ENCODE data around the gene FTCDNL1.

Gene FTCDNL1

DNA sequence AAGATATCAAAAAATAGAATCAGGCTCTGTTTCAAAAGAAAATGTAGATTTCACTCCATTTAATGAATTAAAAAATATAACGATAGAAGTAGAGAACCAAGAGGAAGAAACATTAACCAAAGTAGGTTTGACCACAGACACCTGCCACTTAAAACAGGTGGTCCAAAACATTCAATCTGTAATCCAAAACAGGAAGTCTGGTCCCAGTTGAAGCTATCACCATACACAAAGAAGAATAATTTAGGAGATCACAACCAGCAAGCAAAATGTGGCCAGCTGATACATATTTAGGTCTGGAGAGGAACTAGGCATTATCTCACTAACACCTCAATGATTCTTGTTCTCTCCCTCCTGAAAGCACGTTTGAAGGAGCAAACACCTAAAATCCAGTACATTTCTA is 73.1 kb downstream of the FTCDNL1 start:
- H3K27ac ChIP-seq: no peak overlapping the region
- no peak overlapping the region for H3K4me3 ChIP-seq
- no peak for DNase-seq (ENCODE audit: low spot score)
- TF ChIP-seq, protein P1, sequence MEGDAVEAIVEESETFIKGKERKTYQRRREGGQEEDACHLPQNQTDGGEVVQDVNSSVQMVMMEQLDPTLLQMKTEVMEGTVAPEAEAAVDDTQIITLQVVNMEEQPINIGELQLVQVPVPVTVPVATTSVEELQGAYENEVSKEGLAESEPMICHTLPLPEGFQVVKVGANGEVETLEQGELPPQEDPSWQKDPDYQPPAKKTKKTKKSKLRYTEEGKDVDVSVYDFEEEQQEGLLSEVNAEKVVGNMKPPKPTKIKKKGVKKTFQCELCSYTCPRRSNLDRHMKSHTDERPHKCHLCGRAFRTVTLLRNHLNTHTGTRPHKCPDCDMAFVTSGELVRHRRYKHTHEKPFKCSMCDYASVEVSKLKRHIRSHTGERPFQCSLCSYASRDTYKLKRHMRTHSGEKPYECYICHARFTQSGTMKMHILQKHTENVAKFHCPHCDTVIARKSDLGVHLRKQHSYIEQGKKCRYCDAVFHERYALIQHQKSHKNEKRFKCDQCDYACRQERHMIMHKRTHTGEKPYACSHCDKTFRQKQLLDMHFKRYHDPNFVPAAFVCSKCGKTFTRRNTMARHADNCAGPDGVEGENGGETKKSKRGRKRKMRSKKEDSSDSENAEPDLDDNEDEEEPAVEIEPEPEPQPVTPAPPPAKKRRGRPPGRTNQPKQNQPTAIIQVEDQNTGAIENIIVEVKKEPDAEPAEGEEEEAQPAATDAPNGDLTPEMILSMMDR (IDR thresholded peaks at IDR 0.05): no peak

DNA sequence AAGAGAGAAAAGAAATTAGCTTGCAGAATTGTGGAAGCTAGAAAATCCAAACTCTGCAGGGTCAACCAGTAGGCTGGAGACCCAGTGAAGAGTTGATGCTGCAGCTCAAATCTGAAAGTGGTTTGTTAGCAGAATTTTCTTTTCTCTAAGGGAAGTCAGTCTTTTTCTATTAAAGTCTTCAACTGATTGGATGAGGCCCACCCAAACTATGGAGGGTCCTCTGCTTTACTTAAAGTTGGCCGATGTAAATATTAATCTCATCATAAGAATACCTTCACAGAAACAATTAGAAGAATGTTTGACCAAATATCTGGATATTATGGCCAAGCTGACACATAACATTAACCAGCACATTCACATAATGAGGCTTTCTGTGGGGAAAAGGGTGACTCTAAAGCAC is 73.7 kb downstream of the FTCDNL1 start:
- DNase-seq (ENCODE audit: low spot score): no peak
- Histone ChIP-seq H3K4me3 (no peak overlapping the region), H3K27ac (no peak overlapping the region)
- TF ChIP-seq, protein P1 (IDR thresholded peaks at IDR 0.05): no peak

DNA sequence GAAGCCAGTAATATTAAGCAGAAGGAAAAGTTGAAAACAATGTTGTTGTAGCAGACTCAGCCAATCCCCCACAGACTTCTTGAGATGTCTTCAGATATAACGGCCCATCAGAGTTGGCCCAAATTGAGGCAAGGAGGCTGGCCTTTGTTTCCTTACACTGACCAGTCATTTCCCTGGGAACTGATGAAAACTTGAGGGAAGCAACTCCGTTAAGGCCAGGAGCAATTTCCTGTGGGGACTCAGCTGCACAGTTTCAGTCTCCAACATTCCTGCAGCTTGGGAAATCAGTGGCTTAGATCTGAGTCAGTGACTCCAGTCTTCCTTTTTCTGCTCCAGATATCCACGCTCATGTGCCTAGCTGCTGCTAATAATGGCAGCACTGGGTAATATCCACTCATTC is 75.7 kb downstream of the FTCDNL1 start:
- no peak overlapping the region for H3K4me3 ChIP-seq
- no peak overlapping the region for H3K27ac ChIP-seq
- DNase-seq (ENCODE audit: low spot score): no peak
- TF ChIP-seq, protein P1 (IDR thresholded peaks at IDR 0.05): no peak

DNA sequence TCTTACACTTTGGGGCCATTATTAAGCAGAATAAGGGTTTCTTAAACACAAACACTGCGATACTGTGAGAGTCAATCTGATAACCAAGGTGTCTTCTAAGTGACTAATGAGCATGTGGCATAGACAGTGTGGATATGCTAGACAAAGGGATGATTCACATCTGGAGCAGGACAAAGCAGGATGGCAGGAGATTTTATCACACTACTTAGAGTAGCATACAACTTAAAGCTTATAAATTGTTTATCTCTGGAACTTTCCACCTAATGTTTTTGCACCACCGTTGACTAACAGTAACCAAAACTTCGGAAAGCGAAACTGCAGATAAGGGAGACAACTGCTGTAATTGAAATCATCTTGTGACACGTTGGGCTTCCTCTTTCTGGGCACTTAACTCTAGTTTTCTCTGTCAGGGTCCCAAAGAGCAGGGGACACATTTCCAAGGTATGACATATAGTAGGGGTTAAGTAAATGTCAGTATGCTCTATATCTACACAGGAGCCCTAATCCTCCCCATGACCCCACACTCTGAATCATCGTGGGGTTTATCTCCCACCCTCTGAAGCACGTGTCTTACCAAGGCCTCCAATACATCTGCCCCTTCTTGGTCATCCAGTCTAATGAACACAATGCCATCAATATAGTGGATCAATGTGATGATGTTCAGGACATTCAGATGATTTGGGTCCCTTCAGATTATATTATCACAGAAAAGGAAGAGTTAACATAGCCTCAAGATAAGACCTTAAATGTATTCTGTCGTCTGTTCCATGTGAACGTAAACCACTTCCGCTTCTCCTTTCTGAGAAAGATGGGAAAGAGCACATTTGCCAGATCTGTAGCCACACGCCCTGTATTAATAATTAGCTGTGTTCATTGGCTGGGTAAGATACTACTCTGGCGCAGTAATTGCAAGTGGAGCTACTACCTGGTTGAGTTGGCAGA is 78.7 kb downstream of the FTCDNL1 start:
- Histone ChIP-seq H3K4me3 (no peak overlapping the region), H3K27ac (no peak overlapping the region)
- TF ChIP-seq, protein P1 (IDR thresholded peaks at IDR 0.05): no peak
- no peak for DNase-seq (ENCODE audit: low spot score)

DNA sequence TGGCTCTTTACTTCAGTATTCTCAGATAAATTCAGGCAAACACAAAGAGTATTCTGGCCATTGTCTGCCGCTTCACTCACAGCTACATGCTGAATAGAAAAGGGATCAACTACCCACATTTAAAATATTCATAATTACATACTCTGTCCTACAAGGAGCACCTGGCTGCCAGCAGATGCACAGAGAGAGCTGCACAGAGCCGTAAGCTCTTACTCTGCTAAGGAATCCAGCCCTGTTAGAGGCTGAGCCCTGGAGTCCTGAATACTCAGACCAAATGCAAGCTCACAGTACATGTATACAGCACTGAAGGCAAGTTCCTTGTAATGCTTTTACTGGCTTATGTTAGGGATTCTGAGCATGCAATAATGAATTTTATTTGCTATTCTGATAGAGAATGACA is 80.3 kb downstream of the FTCDNL1 start:
- Histone ChIP-seq H3K27ac (no peak overlapping the region), H3K4me3 (no peak overlapping the region)
- no peak for DNase-seq (ENCODE audit: low spot score)
- TF ChIP-seq, protein P1 (IDR thresholded peaks at IDR 0.05): no peak

DNA sequence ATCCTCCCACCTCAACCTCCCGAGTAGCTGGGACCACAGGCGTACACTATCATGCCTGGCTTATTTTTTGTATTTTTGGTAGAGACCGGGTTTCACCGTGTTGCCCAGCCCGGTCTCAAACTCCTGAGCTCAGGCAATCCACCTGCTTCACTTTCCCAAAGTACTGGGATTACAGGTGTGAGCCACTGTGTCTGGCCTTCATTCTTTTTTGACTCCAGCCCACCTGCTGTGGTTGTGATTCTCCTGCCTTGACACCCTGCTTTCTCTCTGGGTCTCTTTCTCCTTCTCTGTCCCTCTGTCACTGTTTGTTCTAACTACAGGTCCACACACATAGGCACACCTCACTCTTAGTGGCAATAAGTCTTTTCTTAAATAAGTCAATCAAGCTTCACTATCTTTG is 85.3 kb downstream of the FTCDNL1 start:
- TF ChIP-seq, protein P1 (IDR thresholded peaks at IDR 0.05): no peak
- Histone ChIP-seq H3K4me3 (no peak overlapping the region), H3K27ac (no peak overlapping the region)
- DNase-seq (ENCODE audit: low spot score): no peak

DNA sequence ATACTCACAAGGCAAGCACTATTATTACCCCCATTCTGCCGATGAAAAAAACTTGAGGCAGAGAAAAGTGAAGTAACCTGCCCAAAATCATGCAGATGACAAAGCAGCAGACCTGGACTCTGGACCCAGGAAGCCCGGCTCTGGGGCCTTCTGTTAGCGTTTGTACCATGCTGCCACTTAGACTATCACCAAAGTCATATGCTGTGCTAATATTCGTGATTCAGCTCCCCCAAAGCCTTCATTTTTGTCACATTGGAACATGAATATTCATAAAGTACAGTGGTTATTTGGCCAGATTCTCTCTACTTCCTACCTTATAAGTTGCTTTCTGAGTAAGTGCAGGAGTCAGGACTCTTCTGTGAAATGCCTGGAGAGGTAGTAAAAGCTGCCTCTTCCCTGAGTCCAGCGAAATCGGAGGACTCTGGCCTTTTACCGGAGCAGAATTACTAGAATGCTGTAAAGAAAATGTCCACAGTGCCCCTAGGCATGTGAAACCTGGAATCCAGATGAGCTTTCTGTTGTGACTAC is 86.7 kb downstream of the FTCDNL1 start:
- TF ChIP-seq, protein P1 (IDR thresholded peaks at IDR 0.05): no peak
- no peak overlapping the region for H3K4me3 ChIP-seq
- DNase-seq (ENCODE audit: low spot score): no peak
- H3K27ac ChIP-seq: no peak overlapping the region
